ENCODE results near the gene FGD6.

Gene FGD6

DNA sequence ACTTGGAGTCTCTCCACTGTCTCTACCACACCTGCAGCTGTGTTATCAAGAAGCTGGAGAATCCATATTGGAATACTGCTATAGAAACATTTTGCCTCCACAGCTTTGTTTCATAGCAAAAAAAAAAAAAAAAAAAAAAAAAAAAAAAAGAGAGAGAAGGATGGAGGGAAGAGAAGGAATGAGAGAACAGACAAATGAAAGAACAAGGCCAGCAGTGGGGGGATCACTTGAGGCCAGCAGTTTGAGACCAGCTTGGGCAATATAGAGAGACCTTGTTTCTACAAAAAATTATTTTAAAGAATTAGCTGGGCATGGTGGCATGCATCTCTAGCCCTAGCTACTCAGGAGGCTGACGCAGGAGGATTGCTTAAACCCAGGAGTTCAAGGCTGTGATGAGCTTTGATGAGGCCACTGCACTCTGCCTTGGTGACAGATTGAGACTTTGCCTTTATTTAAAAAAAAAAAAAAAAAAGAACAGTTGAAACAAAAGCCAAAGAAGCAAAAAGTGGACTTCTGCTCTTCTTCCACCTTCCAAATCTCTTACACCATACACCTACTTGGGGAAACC lies 8.5 kb upstream of the FGD6 start:
- Histone ChIP-seq H3K9me3 (ENCODE audit: control insufficient read depth, insufficient read depth, low read length) (no peaks in the 10 kb centered on the region), H3K4me1 (ENCODE audit: insufficient read depth, low read length) (peaks cover 7% of the 10 kb centered on the region; the same call in 1 of the 2 replicates), H3K9ac (ENCODE audit: low read depth, low read length) (no peak overlapping the region), H3K36me3 (ENCODE audit: insufficient read depth, low read length) (no peaks in the 10 kb centered on the region)

DNA sequence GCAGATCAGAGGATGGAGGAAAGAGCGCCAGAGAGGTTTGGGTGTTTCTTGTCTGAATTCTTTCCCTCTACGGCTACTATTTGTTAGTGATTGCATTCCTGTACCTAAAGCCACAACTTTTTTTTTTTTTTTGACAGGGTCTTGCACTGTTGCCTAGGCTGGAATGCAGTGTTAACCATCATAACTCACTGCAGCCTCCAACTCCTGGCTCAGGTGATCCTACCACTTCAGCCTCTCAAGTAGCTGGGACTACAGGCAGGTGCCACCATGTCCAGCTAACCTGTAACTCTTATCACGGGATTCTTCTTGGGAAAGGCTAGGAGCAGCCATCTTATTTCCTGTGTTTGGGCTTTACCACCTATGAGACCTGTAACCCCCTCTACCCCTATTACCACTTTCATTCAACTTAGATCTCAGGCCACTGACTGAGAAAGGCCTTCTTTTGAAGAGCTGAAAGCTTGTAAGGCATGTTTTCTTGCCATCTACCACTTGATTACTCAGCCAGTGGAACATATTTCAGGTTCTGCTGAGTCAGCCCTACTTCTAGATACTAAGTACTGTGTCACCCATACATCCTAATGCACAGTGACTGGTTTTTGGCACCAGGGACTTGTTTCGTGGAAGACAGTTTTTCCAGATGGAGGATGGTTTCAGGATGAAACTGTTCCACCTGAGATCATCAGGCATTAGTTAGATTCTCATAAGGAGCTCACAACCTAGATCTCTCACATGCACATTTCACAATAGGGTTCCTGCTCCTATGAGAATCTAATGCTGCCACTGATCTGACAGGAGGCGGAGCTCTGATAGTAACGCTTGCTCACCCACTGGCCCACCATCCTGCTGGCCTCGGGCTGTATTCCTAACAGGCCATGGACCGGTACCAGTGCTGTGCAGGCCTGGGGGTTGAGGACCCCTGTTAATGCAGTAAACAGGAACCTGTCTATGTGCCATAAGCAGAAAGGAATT lies 7.2 kb upstream of the FGD6 start:
- Histone ChIP-seq H3K4me1 (ENCODE audit: insufficient read depth, low read length) (peaks cover 5% of the 10 kb centered on the region; the same call in 1 of the 2 replicates), H3K9me3 (ENCODE audit: control insufficient read depth, insufficient read depth, low read length) (no peaks in the 10 kb centered on the region), H3K9ac (ENCODE audit: low read depth, low read length) (no peak overlapping the region), H3K36me3 (ENCODE audit: insufficient read depth, low read length) (no peaks in the 10 kb centered on the region)

DNA sequence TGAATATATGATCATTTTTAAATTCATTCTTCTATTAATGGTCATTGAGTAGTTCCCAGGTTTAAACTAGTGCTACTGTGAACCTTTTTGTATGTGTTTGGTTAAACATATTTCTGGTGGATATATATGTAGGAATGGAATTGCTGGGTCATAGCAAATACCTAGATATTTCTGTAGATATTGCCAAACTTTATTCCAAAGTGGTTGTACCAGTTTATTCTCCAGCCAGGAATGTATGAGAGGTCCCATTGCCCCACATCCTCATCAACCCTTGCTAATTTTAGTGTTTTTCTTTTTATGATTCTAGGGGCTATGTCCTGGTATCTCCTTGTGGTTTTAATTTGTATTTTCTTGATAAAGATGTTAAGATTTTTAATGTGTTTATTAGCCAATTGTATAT lies 3.5 kb upstream of the FGD6 start:
- Histone ChIP-seq H3K9ac (ENCODE audit: low read depth, low read length) (no peak overlapping the region), H3K4me1 (ENCODE audit: insufficient read depth, low read length) (peaks cover 4% of the 10 kb centered on the region; the same call in 1 of the 2 replicates), H3K36me3 (ENCODE audit: insufficient read depth, low read length) (no peaks in the 10 kb centered on the region), H3K9me3 (ENCODE audit: control insufficient read depth, insufficient read depth, low read length) (no peaks in the 10 kb centered on the region)

DNA sequence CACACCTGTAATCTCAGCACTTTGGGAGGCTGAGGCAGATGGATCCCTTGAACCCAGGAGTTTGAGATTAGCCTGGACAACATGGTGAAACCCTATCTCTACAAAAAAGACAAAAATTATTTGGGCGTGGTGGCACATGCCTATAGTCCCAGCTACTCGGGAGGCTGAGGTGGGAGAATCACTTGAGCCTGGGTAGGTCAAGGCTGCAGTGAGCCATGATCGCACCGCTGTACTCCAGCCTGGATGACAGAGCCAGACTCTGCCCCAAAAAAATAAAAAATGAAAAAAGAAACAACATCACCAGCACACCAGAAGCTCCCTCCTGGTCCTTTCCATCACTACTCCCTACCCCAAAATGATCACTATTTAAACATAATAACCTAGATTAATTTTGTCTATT lies 2.9 kb upstream of the FGD6 start:
- H3K9ac ChIP-seq (ENCODE audit: low read depth, low read length), result no peak overlapping the region
- H3K9me3 ChIP-seq (ENCODE audit: control insufficient read depth, insufficient read depth, low read length), result no peaks in the 10 kb centered on the region
- peaks cover 4% of the 10 kb centered on the region; the same call in 1 of the 2 replicates for H3K4me1 ChIP-seq (ENCODE audit: insufficient read depth, low read length)
- no peaks in the 10 kb centered on the region for H3K36me3 ChIP-seq (ENCODE audit: insufficient read depth, low read length)

DNA sequence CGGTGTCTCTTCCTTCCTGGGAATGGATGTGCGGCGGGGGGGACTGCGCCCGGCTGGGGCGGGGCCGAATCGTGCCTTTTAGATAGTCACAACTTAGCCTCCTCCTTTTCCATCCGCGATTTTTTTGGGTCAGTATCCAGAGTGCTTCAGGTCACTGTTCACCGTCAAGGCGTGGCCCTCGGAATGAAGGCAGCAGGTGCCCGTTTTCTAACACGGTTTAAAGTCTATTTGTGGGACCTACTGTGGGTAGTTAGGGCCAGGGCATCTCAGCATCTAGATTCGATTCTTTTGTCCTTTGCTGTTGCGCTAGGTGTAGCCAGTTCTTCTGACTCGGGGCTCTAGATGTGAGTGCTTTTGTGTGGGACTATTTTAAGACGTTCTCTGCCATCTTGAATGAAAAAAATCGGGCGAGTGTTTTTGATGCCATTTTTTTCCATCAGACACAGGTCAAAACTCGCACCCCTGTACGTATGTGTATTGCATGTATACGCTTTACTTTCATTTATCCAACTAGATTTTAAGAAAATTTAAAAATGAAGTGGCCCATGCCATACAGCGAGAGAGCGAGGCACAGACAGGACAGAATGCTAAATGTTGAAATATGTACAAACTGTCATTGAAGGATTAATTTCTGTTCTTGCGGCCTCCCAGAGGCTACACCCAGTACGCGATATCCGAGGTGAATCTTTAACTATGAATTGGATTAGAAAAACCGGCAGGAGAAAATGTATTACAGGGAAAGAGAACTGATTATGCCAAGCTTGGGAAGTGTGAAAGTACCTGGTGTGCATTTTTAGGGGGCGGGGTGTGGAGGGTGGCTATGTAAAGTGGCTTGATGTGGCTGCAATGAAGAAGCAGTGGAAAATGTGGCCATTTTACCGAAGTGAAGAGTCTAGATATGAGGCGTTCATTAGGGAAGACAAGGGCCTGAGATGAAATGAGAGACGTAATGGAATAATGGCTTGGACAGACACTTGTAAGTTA lies 1.2 kb upstream of the FGD6 start:
- Histone ChIP-seq H3K9ac (ENCODE audit: low read depth, low read length) (peak overlapping the region; percentile 73), H3K4me1 (ENCODE audit: insufficient read depth, low read length) (peaks cover 12% of the 10 kb centered on the region; the same call in 1 of the 2 replicates), H3K9me3 (ENCODE audit: control insufficient read depth, insufficient read depth, low read length) (no peaks in the 10 kb centered on the region), H3K36me3 (ENCODE audit: insufficient read depth, low read length) (no peaks in the 10 kb centered on the region)

DNA sequence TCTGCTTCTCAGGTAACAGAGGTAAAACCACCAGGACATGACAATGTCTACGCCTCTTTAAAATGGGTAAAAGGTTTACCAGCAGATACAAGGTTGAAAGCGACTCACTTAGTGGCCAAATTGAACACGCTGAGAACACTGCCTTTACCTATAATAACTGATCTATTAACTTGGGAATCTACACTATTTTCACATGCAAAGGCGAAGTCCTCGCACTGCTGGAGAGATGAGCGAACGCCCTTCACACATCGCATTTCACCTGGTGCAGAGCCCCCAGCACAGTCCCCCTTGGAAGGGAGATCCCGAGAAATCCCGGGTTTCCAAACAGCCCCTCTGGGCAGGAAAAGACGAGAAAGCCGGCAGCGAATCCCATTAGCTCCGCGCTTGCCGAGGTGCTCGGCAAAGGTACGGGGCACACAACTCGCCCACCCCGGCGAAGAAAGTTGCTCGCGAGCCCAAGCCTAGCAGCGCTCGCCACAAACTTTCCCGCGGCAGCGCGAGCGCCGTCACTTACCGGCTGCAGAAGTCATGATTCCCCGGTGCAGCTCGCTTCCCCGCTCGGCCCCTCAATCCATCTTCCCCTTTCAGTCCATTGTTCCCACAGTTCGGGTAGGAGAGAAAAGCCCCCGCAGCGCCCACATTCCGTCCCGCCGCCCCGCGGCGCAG lies 423 bp downstream of the FGD6 start:
- Histone ChIP-seq H3K4me1 (ENCODE audit: insufficient read depth, low read length) (peaks cover 12% of the 10 kb centered on the region; the same call in 1 of the 2 replicates), H3K9ac (ENCODE audit: low read depth, low read length) (peak overlapping the region; percentile 77)

DNA sequence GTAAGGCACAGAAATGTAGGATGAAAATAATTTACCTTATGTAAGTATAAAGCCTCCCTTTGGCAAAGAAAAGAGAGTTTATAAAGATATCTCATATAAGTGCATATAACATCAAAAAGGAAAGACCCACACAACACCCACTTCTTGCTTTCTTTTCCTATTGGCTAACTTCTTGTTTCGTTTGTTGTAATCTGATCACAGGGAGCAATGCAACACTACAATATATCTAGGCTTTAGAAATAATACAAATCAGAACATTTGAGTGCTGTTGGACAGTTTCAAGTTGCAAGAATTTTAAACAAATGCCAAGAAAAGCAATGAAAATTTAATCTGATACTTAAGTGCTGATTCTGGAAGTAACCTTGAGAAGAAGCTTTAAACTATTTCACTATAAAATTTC lies 1.3 kb downstream of the FGD6 start:
- no peaks in the 10 kb centered on the region for H3K9me3 ChIP-seq (ENCODE audit: control insufficient read depth, insufficient read depth, low read length)
- H3K9ac ChIP-seq (ENCODE audit: low read depth, low read length), result peak overlapping the region; percentile 77
- H3K4me1 ChIP-seq (ENCODE audit: insufficient read depth, low read length), result peaks cover 10% of the 10 kb centered on the region; the same call in 1 of the 2 replicates
- H3K36me3 ChIP-seq (ENCODE audit: insufficient read depth, low read length), result no peaks in the 10 kb centered on the region

More for the DNA sequence above, 423 bp downstream of the FGD6 start:
- Histone ChIP-seq H3K9me3 (ENCODE audit: control insufficient read depth, insufficient read depth, low read length) (no peaks in the 10 kb centered on the region), H3K36me3 (ENCODE audit: insufficient read depth, low read length) (no peaks in the 10 kb centered on the region)

DNA sequence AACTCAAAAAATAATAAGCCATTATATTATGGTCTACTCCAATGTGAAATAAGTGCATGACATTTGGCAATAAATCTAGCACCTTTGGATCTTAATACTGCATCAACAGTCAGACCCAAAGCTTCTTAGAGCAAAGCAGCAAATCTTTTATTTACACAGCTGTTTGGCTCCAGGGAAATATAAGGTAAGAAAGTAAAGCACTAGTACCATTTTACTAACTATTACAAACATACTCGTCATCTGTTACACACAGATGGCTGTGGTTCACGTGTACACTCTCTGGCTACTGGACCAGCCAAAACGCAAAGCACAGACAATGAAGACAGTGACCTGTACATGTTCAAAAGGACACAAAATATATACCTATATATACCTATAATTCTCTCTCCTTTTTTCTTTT lies 2.8 kb downstream of the FGD6 start:
- Histone ChIP-seq H3K36me3 (ENCODE audit: insufficient read depth, low read length) (peaks cover 6% of the 10 kb centered on the region), H3K4me1 (ENCODE audit: insufficient read depth, low read length) (peaks cover 20% of the 10 kb centered on the region), H3K9ac (ENCODE audit: low read depth, low read length) (no peak overlapping the region), H3K9me3 (ENCODE audit: control insufficient read depth, insufficient read depth, low read length) (no peaks in the 10 kb centered on the region)

DNA sequence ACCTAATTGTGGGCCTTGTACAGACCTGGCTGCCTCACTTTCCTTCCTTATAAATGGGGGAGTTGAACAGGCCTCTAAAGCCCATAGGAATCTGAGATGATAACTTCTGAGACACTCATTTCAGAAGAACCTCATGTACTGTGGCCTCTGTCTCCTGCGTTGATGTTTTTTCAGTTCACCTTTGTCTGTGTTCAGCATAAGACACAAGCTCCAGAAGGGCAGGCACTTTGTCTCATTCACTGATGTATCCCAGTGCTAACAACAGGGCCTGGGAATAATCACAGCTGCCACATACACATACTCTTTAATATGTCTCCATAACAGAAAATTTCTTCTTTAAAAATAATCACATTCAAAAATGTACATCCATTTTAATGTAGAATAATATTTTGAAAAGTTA lies 3.3 kb downstream of the FGD6 start:
- Histone ChIP-seq H3K9me3 (ENCODE audit: control insufficient read depth, insufficient read depth, low read length) (no peaks in the 10 kb centered on the region), H3K36me3 (ENCODE audit: insufficient read depth, low read length) (peaks cover 6% of the 10 kb centered on the region), H3K4me1 (ENCODE audit: insufficient read depth, low read length) (peaks cover 25% of the 10 kb centered on the region), H3K9ac (ENCODE audit: low read depth, low read length) (no peak overlapping the region)

DNA sequence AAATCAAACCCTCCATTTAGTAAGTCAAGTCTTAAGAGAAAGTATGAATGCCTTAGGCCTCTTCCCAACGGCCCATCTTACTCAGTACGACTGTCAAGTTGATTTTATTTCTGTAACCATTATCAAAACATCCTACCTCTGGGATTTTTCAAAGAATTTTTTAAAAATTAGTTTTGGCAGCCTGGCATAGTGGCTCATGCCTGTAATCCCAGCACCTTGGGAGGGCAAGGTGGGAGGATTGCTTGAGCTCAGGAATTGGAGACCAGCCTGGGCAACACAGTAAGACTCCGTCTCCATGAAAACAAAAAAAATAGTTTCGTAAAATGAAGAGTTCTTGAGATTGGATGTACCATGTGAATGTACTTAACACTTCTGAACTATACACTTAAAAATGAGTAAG lies 4.1 kb downstream of the FGD6 start:
- H3K9me3 ChIP-seq (ENCODE audit: control insufficient read depth, insufficient read depth, low read length), result no peaks in the 10 kb centered on the region
- peaks cover 6% of the 10 kb centered on the region for H3K36me3 ChIP-seq (ENCODE audit: insufficient read depth, low read length)
- no peak overlapping the region for H3K9ac ChIP-seq (ENCODE audit: low read depth, low read length)
- peaks cover 33% of the 10 kb centered on the region for H3K4me1 ChIP-seq (ENCODE audit: insufficient read depth, low read length)

DNA sequence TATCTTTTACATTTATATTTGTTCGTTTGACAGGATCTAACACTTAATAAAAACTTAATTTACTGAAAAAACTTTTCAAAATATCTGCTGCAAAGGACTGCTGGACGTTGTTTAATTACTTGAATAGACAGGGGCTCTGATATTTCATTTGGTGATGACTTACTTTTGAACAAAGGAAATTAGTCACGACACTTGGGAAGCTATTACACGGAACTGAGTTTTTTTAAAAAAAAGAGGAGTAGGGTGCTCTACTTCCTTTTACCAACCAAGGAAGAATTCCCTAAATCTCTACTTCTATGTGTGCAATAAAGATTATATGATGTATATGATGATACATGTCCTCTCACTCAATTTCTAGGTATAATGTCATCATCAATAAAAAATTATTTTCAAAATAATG lies 4.7 kb downstream of the FGD6 start:
- H3K9me3 ChIP-seq (ENCODE audit: control insufficient read depth, insufficient read depth, low read length), result no peaks in the 10 kb centered on the region
- peaks cover 38% of the 10 kb centered on the region for H3K4me1 ChIP-seq (ENCODE audit: insufficient read depth, low read length)
- H3K36me3 ChIP-seq (ENCODE audit: insufficient read depth, low read length), result peaks cover 6% of the 10 kb centered on the region
- no peak overlapping the region for H3K9ac ChIP-seq (ENCODE audit: low read depth, low read length)

DNA sequence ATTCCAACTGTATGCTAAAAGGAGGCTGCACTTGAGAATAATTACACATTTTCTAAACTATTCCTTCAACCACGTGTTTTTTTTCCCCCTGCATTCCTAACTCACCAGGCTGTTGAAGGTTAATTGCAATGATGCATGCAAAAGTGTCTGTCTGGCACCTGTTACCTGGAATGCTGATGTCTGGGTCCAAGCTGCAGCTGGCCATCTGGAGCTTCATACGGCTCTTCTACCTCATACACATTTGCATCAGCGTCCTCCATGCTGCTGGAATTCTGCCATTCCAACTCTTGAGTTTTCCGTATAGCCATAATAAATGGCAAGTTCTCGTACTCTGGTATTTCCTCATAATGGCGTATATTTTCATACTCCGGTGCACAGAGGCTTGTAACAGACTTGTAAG lies 8.6 kb downstream of the FGD6 start:
- H3K9ac ChIP-seq (ENCODE audit: low read depth, low read length), result no peak overlapping the region
- peaks cover 6% of the 10 kb centered on the region for H3K36me3 ChIP-seq (ENCODE audit: insufficient read depth, low read length)
- H3K4me1 ChIP-seq (ENCODE audit: insufficient read depth, low read length), result peaks cover 58% of the 10 kb centered on the region
- H3K9me3 ChIP-seq (ENCODE audit: control insufficient read depth, insufficient read depth, low read length), result no peaks in the 10 kb centered on the region

DNA sequence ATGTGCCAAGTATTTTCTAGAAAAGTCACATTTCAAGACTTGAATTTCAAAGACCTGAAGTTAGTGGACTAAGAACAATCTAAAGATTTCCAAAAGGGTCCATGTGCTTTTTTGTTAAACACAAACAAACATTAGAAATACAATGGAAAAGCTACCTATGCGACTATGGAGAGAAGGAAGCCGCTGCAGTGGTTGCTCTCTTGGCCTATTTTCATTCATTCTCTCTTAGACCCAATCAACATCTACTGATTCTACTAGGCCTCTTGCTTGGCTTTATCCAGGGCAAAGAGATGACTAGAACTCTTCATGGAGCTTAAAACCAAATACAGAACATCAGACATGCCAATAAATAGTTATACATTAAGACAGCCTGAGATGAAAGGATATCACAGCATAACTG lies 9.9 kb downstream of the FGD6 start:
- H3K36me3 ChIP-seq (ENCODE audit: insufficient read depth, low read length), result peaks cover 6% of the 10 kb centered on the region
- H3K9me3 ChIP-seq (ENCODE audit: control insufficient read depth, insufficient read depth, low read length), result no peaks in the 10 kb centered on the region
- H3K4me1 ChIP-seq (ENCODE audit: insufficient read depth, low read length), result peaks cover 69% of the 10 kb centered on the region
- no peak overlapping the region for H3K9ac ChIP-seq (ENCODE audit: low read depth, low read length)

DNA sequence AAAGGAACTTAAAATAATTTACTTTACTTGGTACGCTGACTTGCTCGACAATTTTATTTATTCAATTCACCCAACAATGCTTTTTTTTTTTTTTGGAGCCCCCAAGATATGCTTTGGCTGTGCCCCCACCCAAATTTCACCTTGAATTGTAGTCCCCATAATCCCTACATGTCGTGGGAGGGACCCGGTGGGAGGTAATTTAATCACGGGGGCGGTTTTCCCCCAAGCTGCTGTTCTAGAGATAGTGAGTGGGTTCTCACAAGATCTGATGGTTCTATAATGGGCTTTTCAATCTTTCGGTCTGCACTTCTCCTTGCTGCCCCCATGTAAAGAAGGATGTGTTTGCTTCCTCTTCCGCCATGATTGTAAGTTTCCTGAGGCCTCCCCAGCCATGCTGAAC lies 10.4 kb downstream of the FGD6 start:
- Histone ChIP-seq H3K4me1 (ENCODE audit: insufficient read depth, low read length) (peaks cover 70% of the 10 kb centered on the region), H3K36me3 (ENCODE audit: insufficient read depth, low read length) (peaks cover 6% of the 10 kb centered on the region), H3K9ac (ENCODE audit: low read depth, low read length) (no peak overlapping the region), H3K9me3 (ENCODE audit: control insufficient read depth, insufficient read depth, low read length) (no peaks in the 10 kb centered on the region)
